ENCODE data around the gene WRNIP1.

Gene WRNIP1

DNA sequence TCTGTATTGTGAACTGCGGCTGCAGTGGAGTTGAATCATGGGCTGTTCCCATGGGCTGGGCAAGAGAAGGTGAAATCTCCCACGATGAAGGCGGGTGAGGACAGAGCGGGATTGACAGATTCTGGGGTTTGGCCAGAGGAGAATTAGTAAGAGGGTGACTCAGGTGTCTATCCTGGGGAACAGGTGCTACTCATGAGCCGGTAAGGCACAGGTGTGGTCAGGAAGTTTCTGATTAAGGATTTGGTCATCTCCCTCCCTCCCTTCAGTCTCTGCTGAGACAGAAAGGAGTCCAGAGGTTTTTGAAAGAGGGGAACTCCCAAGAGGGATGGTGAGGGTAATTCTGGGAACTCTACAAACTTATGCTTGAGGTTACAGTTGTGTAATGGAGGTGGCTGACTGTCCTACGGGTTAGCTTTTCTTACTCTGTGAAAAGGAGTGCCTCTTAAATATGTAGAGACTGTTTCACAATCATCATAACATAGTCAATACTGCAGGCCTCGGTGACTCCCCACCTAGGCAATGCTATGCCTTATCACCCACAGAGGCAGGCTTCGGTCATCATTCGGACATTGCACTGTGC, 45.0 kb downstream of the WRNIP1 start:
- no peak for DNase-seq

DNA sequence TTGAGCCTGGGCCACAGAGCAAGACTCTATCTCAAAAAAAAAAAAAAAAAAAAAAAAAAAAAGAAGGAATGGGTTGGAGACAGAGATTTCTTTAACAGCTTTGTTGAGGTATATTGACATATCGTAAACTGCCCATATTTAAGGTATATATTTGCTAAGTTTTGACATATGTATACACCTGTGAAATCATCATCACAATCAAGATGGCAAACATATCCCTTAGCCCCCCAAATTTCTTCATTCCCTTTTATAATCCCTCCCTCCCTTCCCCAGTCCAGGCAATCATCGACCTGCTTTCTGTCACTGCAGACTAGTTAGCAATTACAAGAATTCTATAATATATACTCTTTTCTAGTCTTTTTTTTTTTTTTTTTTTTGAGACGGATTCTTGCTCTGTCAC, 47.5 kb downstream of the WRNIP1 start:
- DNase-seq = no peak

DNA sequence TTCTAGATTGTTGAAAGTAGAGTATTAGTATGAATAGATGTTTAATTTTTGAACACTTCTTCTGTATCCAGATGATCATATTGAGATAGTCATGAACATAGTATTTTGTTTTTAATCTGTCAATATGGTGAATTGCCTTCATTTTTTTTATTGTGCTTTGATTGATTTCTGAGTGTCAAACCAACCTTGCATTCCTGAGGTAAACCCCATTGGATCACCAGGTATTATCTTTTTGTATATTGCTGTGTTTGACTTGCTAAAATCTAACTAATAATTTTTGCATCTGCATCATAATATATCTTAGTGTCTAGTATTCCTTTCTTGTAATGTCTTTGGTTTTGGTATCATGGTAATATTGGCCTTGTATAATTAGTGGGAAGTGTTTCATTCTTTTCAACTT, 51.0 kb downstream of the WRNIP1 start:
- DNase-seq = no peak

DNA sequence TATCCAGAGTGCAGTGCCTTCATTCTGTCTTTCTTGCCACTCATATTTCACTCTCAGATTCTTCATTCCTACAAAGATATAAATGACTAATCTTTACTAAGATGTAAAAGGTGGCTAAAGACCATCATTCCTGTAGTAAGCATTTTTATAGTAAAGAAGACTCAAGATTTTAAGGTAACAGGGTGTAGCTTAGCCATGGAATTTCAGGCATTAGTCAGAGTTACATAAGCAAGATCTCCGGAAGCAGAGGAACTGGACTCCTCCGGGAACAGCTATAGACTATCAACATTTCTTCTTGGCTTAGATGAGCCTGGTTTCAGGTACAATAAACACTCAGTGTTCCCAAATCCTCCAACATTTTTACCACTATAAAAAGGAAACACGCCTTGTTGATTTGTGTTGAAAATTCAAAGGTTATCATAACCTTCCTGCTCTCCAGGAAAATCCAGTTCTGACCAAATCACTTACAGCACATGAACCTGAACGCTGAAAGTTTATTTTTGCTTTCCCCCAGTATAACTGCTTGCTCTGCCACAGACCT, 52.8 kb downstream of the WRNIP1 start:
- DNase-seq = no peak

DNA sequence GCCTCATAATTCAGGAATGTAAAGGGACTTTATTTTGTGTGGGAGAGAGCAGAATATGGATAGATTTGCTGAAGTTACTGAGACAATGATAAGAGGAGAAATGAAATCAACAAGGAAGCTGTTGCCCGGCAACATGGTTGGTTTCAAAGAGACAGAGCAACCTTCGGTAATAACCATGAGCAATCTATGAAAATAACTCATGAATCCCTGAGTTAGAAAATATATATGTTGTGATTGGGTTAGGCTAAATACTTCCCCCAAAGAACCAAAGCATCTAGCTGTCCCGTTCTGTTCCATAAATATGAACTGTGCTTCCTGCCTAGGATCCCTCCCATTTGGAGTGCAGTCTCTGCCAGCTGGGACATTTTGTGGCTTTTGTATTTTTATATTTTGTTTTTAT, 53.4 kb downstream of the WRNIP1 start:
- no peak for DNase-seq

DNA sequence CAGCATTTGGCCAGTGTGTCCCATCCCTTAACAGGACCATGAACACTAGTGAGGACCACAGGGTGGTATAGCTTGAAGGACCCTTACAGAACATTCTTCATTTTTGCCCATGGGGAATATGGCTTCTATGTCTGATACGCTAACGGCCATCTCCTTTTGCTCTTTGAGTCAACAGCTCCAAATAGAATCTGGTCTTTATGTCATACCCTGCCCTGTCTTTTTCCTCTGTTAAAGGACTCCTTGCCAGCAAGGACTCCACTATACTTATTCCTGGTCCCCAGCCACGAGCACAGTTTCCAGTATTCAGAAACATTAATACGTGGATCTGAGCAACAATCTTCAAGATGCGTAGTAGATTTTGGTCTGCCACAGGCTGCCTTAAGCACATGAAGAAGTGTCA, 53.9 kb downstream of the WRNIP1 start:
- no peak for DNase-seq

DNA sequence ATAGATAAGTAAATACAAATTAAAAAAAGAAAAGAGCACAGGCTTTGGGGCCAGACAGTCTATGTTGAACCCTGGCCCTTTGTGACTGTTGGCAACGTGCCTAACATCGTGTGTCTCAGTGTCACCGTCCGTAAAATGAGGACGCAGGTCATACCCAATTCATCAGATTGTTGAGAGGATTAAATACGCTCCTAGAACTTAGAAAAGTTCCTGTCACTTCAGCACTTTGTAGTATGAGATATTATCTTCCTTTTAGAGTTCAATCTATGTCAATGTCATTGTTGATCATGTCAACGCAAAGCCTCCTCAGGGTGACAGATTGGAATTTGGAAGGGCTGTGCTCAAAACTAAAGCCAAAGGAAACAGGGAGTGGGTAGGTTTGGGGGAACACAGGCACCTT, 54.8 kb downstream of the WRNIP1 start:
- no peak for DNase-seq

DNA sequence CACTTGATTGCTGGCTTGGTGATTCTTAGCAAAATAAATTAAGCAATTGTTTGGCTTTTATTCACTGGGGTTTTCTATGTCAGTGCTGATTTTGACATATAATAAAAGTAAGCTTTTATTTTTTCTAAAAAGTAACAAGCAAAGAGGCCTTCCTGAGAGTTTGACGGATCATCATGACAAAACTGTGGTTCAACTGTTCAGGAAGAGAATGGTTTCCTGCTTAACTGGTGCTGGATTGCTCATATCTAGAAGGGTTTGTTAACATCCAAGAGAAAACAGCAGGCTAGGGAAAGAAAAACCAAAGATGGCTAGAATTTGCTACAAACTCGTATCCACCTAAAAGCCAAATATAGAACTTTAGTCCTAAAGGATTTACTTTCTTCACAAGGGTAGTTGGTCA, 55.2 kb downstream of the WRNIP1 start:
- DNase-seq = no peak

DNA sequence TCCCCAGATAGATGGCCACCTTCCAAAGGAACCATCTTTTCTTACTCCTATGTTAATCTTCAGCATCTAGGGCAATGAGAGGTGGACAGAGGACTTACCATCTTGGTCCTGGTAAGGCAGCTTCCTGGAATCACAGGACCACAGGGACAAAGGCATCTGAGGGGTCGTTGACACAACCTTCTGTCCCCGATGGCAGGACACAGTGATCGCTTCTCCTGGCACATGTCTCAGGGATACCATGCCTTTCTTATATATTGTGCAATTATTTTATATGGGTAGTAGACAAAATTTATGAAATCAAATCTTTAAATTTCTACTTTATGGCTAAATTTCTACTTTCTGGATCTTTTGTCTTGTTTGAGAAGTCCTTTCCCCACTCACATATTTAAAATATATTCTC, 56.4 kb downstream of the WRNIP1 start:
- no peak for DNase-seq

DNA sequence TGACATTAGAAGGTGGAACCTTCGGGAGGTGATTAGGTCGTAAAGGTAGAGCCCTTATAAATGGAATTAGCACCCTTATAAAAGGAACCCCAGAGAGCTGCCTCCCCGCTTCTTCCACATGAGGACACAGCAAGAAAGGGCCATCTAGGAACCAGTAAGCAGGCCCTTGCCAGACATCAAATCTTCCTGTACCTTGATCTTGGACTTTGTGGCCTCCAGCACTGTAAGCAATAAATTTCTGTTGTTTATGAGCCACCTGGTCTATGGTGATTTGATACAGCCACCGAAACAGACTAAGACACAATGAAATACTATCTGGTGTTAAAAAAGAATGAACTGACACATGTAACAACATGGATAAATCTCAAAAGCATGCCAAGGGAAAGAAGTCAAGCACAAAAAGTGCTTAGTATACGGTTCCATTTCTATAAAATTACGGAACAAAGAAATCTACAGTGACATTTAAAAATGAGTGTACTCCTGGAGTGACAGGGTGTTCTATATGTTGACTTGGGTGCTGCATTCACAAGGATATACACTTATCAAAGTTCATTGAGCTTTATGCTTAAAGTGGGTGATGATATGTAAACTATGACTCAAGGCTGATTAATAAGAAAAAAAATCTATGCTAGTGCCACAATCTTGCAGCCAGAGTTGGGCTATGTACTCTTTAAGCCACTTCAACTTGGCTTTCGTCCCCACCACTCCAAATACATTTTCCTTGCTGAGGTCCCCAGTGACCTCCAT, 58.1 kb downstream of the WRNIP1 start:
- no peak for DNase-seq

DNA sequence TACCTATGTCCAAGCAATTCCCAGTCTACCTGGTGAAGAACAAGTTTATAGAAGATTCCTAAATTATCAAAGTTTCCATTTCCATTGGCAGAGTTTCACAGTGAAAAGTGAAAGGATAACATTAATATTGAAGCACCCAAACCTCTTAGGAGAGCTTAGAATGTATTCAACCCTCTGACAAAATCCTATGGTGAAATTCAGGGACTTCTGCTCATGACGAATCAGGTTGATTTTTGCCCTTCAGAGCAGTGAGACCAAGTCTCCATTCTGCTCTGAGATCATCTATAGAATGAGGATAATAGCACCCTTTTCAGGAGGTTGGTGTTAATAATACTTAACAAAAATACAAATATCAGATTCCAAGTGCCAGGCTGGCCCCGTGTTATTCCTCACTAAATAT, 60.9 kb downstream of the WRNIP1 start:
- DNase-seq = no peak

DNA sequence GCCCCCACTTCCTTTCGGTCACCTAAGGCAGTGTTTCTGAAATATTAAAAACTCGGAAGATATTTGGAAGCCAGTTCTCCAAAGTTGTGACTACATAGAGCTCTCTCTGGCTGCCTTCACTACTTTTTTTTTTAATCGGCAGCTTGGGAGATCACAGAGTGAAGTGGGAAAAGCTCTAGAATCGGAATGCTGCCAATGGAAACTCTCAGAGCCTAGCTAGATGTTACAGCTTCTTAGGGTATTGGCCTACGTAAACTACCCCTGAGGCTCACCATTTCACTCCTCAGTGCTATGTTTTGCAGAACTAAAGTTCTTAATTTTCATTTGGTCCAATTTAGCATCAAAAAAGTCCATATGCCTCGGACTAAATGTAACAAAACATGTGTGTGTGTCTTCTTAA, 61.9 kb downstream of the WRNIP1 start:
- DNase-seq = no peak

DNA sequence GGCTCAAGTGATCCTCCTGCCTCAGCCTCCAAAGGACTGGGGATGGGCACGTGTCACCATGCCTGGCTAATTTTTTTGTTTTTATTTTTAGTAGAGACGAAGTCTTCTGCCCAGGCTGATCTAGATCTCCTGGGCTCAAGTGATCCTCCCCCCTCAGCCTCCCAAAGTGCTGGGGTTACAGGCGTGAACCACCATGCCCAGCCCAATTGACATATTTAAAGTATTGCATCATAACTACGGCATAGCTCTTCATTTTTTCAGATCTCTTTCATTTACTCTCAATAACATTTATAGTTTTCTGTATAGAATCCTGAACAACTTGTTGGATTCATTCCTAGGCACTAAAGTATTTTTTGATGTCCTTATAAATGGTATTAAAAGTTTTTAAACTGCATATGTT, 63.4 kb downstream of the WRNIP1 start:
- DNase-seq = no peak

DNA sequence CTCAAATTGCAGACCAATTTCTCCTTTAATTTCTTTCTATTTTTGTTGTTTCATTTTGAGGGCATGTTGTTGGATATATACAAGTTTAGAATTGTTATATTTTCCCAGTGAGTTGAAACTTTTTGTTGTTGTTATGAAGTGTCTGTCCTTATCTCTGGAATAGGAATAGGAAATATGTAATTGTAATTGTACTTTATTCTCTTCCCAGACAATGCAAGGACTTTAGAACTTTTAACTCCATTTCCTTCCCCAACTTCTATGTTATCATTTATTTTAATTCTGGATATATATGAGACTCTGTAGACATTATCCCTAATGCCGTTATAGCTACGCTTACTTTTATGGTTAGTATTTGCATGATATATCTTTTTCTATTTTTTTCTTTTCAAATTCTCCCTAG, 64.1 kb downstream of the WRNIP1 start:
- no peak for DNase-seq

DNA sequence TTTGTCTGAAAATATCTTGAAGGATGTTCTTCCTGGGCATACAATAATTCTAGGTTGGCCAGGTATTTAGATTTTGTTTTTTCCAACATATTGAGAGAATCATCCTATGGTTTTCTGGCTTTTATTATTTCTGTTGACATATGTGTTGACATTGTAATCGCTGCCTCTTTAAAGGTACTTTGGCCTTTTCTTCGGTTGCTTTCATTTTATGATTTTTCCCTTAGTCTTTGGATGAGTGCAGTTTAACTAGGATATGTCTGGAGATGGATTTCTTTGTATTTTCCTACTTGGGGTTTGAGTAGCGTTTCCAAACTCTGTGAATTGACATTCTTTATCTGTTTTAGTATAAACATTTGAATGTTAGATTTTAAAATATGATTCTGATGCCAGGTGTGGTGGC, 65.0 kb downstream of the WRNIP1 start:
- no peak for DNase-seq

DNA sequence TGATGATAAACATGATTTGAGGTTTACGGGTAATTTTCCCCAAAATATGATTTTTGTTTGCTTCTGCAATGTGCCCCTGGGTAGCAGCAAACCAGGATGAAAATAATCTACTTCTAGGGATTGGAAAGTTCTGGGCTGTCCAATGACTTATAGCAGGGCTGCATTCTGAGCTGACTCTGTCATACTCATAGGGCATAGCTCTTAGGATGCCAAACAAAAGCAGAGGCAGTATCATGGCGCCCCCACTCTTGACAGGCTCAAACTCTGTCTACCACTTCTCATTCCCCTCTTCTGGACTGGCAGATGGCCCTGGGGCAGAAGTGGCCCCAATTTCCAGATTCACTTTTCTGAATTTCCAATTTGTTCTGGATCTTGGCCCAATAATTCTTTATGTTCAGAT, 66.2 kb downstream of the WRNIP1 start:
- no peak for DNase-seq

DNA sequence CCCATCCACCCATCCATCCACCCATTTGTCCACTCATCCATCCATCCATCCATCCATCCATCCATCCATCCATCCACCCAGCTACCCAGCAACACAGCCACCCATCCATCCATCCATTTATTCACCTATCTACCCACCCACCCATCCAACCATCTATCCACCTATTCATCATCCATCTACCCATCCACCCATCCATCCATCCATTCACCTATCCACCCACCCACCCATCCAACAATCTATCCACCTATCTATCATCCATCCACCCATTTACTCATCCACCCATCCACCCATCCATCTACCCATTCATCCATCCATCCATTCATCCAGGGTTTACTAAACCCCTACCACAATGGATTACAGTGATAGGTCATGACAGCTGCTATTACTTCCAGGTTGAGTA, 69.1 kb downstream of the WRNIP1 start:
- DNase-seq = no peak
